Activated naive CD8-positive, alpha-beta T cell treated with anti-CD3 and anti-CD28 coated beads, Interleukin-2, amount 50 U/mL, for 24 hours (primary cell): ENCODE data around the gene ARHGAP32.
"Not testable (repeated sequence)": the region's sequence is repeated elsewhere in the genome, so short reads cannot be mapped to it uniquely, and the experiment has no call there.

Source experiments
- ATAC-seq: fragments of 150-1000 bp; cut with Tn5 transposase; one replicate; pipeline ENCODE4 v1.10.0; 2021
- DNase-seq: peaks from one replicate; pipeline ENCODE4 v3.0.0; 2021
- H3K27ac Mint-ChIP-seq: one replicate; pipeline ENCODE4 v1.8.0; 2021; ENCODE audit warnings: mild to moderate bottlenecking, mixed read lengths
- H3K27me3 Mint-ChIP-seq: one replicate; pipeline ENCODE4 v1.8.0; 2021; ENCODE audit warnings: mixed read lengths
- H3K36me3 Mint-ChIP-seq: one replicate; pipeline ENCODE4 v1.8.0; 2021; ENCODE audit warnings: low read depth, mixed read lengths
- H3K4me1 Mint-ChIP-seq: one replicate; pipeline ENCODE4 v1.8.0; 2021; ENCODE audit warnings: mixed read lengths
- H3K4me3 Mint-ChIP-seq: one replicate; pipeline ENCODE4 v1.8.0; 2021; ENCODE audit warnings: mild to moderate bottlenecking, moderate library complexity, mixed read lengths
- H3K9me3 Mint-ChIP-seq: one replicate; pipeline ENCODE4 v1.8.0; 2021; ENCODE audit warnings: mixed read lengths

ARHGAP32 gene

DNA sequence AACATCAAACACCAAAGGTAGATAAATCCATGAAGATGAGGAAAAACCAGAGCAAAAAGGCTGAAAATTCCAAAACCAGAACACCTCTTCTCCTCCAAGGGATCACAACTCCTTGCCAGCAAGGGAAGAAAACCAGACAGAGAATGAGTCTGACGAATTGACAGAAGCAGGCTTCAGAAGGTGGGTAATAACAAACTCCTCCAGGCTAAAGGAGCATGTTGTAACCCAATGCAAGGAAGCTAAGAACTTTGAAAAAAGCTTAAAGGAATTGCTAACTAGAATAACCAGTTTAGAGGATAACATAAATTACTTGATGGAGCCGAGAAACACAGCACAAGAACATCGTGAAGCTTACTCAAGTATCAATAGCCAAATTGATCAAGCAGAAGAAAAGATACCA is 35.0 kb downstream of the ARHGAP32 start:
- not testable (repeated sequence) for H3K27me3 Mint-ChIP-seq, H3K27ac Mint-ChIP-seq, H3K4me3 Mint-ChIP-seq, H3K4me1 Mint-ChIP-seq, ATAC-seq, DNase-seq
- peaks cover 35% of the 10 kb centered on the region for H3K36me3 Mint-ChIP-seq
- peaks cover 25% of the 10 kb centered on the region for H3K9me3 Mint-ChIP-seq

DNA sequence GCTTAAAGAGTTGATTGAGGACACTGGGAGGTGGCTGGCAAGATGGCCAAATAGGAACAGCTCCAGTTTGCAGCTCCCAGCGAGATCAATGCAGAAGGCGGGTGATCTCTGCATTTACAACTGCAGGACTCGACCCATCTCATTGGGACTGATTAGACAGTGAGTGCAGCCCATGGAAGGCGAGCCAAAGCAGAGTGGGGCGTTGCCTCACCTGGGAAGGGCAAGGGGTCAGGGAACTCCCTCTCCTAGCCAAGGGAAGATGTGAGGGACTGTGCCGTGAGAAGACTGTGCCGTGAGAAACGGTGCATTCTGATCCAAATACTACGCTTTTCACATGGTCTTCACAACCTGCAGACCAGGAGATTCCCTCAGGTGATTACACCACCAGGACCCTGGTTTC is 36.4 kb downstream of the ARHGAP32 start:
- Mint-ChIP-seq H3K9me3 (peaks cover 36% of the 10 kb centered on the region), H3K27ac (no peak overlapping the region), H3K4me3 (no peak overlapping the region), H3K4me1 (no peaks in the 10 kb centered on the region), H3K27me3 (no peaks in the 10 kb centered on the region), H3K36me3 (peaks cover 40% of the 10 kb centered on the region)
- no peak for DNase-seq
- no peak for ATAC-seq

DNA sequence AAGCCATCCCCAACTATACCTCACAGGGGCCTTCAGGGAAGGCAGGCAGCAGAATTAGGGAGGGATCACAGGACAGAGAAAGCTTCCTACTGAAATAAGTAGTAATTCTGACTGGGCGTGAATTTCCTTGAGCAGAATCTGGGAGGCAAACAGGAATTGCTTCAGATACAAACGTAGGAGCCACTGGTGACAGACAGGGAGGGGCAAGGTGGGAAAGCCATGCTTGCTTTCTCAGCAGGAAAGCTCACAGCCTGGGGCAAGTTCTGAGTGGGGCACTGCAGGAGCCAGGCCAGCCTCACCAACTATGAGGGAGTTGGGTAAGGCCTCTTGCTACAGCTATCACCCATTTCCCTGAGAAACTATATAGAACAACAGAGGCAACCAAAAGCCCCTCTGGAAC is 43.6 kb downstream of the ARHGAP32 start:
- Mint-ChIP-seq H3K27me3 (no peaks in the 10 kb centered on the region), H3K36me3 (peaks cover 22% of the 10 kb centered on the region)

DNA sequence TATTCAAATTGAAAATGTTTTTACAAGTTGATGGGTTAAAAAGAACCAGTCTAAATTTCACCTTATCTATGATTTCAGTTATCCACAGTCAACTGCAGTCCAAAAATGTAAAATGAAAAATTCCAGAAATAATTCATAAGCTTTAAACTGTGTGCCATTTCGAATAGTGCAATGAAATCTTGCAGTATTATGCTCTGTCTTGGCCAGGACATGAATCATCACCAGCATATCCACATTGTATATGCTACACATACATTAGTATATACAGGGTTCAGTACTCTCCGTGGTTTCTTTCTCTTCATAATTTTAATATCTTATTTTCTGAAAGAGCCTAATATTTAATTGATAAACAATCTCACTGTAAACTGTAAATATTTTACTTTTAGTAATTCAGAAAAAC is 45.9 kb downstream of the ARHGAP32 start:
- Mint-ChIP-seq H3K4me1 (no peaks in the 10 kb centered on the region), H3K27ac (no peak overlapping the region), H3K9me3 (peaks cover 23% of the 10 kb centered on the region), H3K27me3 (no peaks in the 10 kb centered on the region), H3K4me3 (no peak overlapping the region), H3K36me3 (peaks cover 12% of the 10 kb centered on the region)
- ATAC-seq = no peak
- DNase-seq = no peak

More for the DNA sequence above, 43.6 kb downstream of the ARHGAP32 start:
- Mint-ChIP-seq H3K9me3 (peaks cover 38% of the 10 kb centered on the region), H3K27ac (no peak overlapping the region), H3K4me1 (no peaks in the 10 kb centered on the region), H3K4me3 (no peak overlapping the region)
- ATAC-seq (no peak), DNase-seq (no peak)

DNA sequence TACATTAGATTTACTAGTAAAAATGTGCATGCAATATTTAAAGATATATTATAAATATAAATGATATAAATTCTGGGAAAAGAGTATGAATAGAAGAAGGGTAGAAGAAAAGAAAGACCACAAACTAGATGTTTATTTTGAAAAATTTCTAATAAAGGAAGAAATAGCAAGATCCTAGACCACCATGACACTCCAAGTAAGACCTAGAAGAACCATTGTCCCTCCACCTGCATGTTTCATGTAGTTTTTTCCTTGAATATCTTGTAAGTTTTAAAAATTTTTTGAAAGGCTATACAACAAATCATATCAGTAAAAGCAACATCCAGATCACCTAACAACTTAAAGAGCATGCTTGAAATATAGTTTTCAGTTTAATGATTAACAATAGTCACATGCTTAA is 46.8 kb downstream of the ARHGAP32 start:
- no peak for ATAC-seq
- Mint-ChIP-seq H3K4me1 (no peaks in the 10 kb centered on the region), H3K4me3 (no peak overlapping the region), H3K9me3 (peaks cover 15% of the 10 kb centered on the region), H3K27me3 (no peaks in the 10 kb centered on the region), H3K36me3 (peaks cover 7% of the 10 kb centered on the region), H3K27ac (no peak overlapping the region)
- no peak for DNase-seq

DNA sequence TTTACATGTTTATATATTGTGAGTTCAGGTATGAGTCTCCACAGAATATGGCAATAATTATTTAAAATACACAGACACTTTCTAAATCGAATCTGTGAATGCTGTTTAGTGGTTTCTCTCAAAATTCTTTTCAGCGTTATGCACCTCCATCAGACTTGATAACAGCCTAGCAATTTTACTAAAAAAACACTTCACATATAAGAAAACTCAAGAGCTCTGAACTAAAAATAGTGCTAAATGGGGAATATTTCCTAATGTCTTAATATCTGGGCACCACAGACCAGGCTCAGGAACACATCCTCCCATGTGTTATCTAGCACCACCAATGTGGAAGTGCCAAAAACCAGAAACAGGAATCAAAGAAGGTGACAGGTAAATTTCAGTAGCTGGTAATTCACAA is 47.9 kb downstream of the ARHGAP32 start:
- Mint-ChIP-seq H3K36me3 (peaks cover 2% of the 10 kb centered on the region), H3K4me1 (no peaks in the 10 kb centered on the region), H3K9me3 (peaks cover 7% of the 10 kb centered on the region), H3K4me3 (no peak overlapping the region), H3K27me3 (no peaks in the 10 kb centered on the region), H3K27ac (no peak overlapping the region)
- ATAC-seq = no peak
- no peak for DNase-seq

DNA sequence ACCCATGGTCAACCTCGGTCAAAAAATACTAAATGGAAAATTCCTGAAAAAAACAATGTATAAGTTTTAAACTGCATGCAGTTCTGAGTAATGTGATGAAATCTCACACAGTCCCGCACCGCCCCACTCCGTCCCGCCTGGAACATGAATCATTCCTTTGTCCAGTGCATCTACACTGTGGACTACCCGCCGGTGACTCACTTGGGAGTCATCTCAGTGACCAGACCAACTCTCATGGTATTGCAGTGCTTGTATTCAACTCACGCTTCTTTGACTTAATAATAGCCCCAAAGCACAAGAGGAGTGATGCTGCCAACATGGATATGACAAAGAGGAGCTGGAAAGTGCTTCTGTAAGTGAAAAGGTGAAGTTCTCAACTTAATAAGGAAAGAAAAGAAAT is 48.8 kb downstream of the ARHGAP32 start:
- ATAC-seq = no peak
- Mint-ChIP-seq H3K27me3 (no peaks in the 10 kb centered on the region), H3K4me3 (no peak overlapping the region), H3K4me1 (no peaks in the 10 kb centered on the region), H3K27ac (no peak overlapping the region), H3K36me3 (peaks cover 2% of the 10 kb centered on the region), H3K9me3 (peaks cover 3% of the 10 kb centered on the region)
- no peak for DNase-seq

DNA sequence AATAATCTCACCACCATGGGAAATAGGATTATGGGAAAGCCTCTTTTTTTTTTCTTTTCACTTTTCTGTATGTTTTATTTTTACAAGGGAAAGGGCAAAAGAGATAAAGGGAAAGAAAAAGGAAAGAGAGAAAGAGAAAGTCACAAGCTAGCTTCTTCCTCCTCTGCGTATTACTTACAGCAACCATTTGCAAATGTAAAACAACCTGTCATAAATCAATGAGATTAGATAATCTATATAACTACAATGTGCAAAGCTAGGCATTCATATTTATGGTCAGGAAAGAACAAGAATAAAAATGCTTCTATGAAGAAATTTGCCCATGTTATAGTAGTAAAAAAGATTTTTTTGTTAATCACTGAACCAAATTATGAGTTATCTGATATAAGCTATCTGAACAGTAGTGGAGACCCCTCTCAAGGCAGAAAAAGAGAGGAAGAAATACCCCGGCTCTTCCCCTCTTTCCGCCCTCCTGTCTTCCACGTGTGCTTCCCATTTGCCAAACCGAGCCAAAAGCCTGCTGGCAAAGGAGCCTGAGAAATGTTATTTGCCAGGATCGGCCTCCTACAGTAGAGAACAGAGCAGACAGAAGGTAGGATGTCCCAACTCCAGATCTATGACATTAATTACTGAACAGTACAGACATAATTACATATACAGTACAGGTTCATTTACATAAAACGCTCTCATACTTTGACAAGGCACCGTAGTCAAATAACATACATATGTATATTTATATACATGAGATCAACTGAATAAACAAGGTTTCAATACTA is 50.2 kb downstream of the ARHGAP32 start:
- H3K4me1 Mint-ChIP-seq = no peaks in the 10 kb centered on the region
- ATAC-seq = no peak
- no peak for DNase-seq
- H3K4me3 Mint-ChIP-seq = no peak overlapping the region
- no peak overlapping the region for H3K27ac Mint-ChIP-seq
- H3K27me3 Mint-ChIP-seq = no peaks in the 10 kb centered on the region
- H3K9me3 Mint-ChIP-seq = no peaks in the 10 kb centered on the region
- peaks cover 2% of the 10 kb centered on the region for H3K36me3 Mint-ChIP-seq

DNA sequence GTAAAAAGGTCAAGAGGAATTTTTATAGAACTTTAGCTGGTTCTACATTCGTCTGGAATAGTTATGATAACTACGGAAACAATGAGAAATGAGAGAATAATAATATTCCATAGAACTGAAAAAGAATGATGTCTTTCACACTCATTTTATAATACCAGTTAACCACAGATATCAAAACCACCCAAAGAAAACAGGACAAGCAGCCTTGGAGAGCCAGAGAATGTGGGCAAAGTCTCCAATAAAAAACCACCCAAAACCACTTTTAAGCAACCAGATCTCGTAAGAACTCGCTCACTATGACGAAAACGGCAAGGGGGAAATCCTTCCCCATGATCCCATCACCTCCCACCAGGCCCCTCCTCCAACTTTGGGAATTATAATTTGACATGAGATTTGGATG is 60.8 kb downstream of the ARHGAP32 start:
- no peak for ATAC-seq
- peaks cover 4% of the 10 kb centered on the region for H3K9me3 Mint-ChIP-seq
- no peaks in the 10 kb centered on the region for H3K4me1 Mint-ChIP-seq
- H3K27ac Mint-ChIP-seq = no peak overlapping the region
- no peak for DNase-seq
- no peaks in the 10 kb centered on the region for H3K27me3 Mint-ChIP-seq
- H3K4me3 Mint-ChIP-seq = no peak overlapping the region
- H3K36me3 Mint-ChIP-seq = no peaks in the 10 kb centered on the region

DNA sequence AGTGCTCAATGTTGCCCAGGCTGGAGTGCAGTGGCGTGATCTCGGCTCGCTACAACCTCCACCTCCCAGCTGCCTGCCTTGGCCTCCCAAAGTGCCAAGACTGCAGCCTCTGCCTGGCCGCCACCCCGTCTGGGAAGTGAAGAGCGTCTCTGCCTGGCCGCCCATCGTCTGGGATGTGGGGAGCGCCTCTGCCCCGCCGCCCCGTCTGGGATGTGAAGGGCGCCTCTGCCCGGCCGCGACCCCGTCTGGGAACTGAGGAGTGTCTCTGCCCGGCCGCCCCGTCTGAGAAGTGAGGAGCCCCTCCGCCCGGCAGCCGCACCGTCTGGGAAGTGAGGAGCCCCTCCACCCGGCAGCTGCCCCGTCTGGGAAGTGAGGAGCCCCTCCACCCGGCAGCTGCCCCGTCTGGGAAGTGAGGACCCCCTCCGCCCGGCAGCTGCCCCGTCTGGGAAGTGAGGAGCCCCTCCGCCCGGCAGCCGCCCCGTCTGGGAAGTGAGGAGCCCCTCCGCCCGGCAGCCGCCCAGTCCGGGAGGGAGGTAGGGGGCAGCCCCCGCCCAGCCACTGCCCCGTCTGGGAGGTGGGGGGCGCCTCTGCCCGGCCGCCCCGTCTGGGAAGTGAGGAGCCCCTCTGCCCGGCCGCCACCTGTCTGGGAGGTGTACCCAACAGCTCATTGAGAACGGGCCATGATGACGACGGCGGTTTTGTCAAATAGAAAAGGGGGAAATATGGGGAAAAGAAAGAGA is 63.1 kb downstream of the ARHGAP32 start:
- not testable (repeated sequence) for DNase-seq, H3K4me3 Mint-ChIP-seq, H3K27ac Mint-ChIP-seq, H3K9me3 Mint-ChIP-seq, H3K36me3 Mint-ChIP-seq, H3K27me3 Mint-ChIP-seq, ATAC-seq, H3K4me1 Mint-ChIP-seq

DNA sequence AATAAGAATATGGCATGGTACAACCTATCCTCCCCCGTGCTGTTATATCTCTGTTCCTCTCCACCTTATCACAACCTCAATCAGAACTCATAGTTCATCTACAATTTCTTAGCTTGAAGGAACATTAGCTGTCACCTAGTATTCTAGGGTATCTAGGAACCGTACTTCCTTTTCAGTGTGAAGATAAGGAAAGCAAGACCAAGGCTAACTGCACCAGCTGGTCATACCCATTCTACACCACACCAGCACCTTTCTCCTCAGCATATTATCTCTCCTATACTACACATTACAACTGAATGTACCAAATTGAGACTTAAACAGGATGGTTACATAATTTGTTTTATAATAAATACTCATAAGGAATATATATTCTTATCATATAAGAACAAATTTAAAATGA is 73.1 kb downstream of the ARHGAP32 start:
- ATAC-seq (no peak), DNase-seq (no peak)
- H3K27ac Mint-ChIP-seq = no peak overlapping the region
- H3K9me3 Mint-ChIP-seq = no peaks in the 10 kb centered on the region
- peaks cover 3% of the 10 kb centered on the region for H3K36me3 Mint-ChIP-seq
- H3K4me3 Mint-ChIP-seq = no peak overlapping the region
- peaks cover 2% of the 10 kb centered on the region for H3K4me1 Mint-ChIP-seq
- H3K27me3 Mint-ChIP-seq = no peaks in the 10 kb centered on the region

DNA sequence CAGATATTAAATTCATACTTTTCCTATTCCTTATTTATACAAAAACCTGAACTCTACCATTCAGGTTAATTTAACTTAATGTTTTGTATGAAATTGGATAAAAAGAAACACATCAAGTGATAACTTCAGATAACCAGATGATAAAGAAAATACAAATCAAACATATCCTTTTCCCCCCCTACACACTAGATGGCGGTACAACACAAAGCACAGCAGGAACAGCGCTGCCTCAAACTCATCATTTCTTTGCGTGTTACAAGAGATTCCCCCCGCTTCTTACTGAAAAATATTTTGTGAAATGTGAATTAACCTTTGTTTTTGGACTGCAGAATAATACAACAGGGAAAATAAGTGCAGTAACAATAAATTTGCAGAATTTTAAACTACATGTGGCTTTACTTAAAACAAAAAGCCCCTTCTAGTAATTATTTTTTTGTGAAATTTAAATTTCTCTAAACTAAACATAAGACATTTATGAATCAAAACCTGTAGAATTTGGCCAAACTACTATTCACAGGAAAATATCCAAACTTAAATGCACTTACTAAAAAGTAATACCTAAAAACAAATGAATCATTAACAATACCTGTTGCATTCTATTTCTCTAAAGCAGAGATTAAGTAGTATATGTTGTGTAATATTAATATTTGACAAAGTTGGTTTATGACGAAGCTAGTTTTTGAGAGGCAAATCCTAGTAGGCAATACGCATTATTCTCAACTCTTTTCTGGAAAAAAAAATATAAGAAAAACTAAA is 74.4 kb downstream of the ARHGAP32 start:
- H3K4me1 Mint-ChIP-seq = peaks cover 2% of the 10 kb centered on the region
- peak; percentile 35 for DNase-seq
- no peaks in the 10 kb centered on the region for H3K9me3 Mint-ChIP-seq
- no peaks in the 10 kb centered on the region for H3K27me3 Mint-ChIP-seq
- H3K27ac Mint-ChIP-seq = no peak overlapping the region
- ATAC-seq = no peak
- no peaks in the 10 kb centered on the region for H3K36me3 Mint-ChIP-seq
- no peak overlapping the region for H3K4me3 Mint-ChIP-seq

DNA sequence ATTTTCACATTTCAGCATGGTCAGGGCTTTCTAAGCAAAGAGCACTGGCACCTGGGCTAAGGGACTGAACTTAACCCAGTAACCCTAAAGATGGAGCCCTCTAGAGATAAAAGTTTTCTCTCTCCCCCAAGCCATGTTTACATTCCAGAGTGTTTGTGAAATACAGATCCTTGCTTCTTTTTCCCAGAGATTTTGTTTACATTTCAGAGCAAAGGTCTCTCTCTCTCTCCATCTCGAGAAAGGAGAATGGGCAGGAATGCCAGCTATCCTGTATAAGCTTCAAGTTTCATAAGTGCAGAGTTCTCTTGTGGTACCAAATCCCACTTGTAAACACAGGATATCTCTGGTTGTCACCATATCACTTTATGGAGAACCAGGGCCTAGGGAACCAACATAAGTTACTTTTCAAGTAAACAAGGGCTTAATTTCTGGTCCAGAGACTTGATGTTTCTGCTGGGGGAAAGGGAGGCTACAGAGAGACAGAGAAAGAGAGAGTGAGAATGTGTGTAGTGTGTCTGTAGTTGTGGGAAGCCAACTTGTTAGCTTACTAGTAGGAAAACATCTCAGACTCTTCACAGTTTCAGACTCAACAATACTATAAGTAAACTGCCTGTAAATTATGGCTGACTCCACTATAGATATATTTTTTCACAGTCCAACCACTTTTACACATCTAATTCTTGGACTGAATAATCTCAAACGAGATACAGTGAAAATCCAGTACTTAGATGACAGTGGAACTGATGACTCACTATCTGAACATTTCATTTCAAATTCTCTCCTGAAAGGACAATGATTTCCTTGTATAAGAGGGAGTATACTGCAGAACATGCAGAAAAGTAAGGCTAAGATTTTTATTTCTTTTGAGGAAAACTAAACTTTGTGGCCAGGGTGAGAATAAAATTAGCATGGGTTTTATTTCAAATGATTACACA is 76.2 kb downstream of the ARHGAP32 start:
- ATAC-seq = peak; percentile 36

DNA sequence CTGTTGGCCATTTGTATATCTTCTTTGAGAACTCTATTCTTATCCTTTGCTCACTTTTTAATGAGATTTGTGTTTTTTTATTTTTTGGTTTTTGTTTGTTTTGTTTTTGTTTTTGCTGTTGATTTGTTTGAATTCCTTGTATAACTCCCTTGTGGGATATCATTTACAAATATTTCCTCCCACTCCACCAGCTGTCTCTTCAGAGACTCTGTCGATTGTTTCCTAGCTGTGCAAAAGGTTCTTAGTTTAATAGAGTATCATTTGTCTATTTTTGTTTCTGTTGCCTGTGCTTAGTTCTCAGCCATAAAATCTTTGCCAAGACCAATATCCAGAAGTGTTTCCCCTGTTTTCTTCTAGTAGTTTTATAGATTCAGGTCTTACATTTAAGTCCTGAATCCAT is 82.4 kb downstream of the ARHGAP32 start:
- no peak for ATAC-seq
- Mint-ChIP-seq H3K27ac (no peak overlapping the region), H3K4me3 (no peak overlapping the region), H3K27me3 (no peaks in the 10 kb centered on the region), H3K36me3 (peaks cover 9% of the 10 kb centered on the region), H3K4me1 (no peaks in the 10 kb centered on the region), H3K9me3 (peaks cover 16% of the 10 kb centered on the region)
- DNase-seq = no peak

More for the DNA sequence above, 76.2 kb downstream of the ARHGAP32 start:
- Mint-ChIP-seq H3K4me1 (peaks cover 2% of the 10 kb centered on the region), H3K36me3 (no peaks in the 10 kb centered on the region), H3K27me3 (no peaks in the 10 kb centered on the region), H3K4me3 (no peak overlapping the region), H3K27ac (no peak overlapping the region), H3K9me3 (no peaks in the 10 kb centered on the region)
- DNase-seq = no peak
